Thoracic aorta (tissue), 2 donors: ENCODE results near the gene TTC12. TPM values are rescaled to one million over a fixed set of nuclear protein-coding genes. Genes with fewer than 3 reads are reported as not detected.

Experiments
- ATAC-seq: fragments of 150-250 bp; one replicate; pipeline ENCODE4 v1.8.0; 2017; ENCODE audit warnings: low read depth; ENCODE audit not compliant: insufficient number of reproducible peaks, low FRiP score
- DNase-seq: peaks from one replicate; pipeline ENCODE4 v3.0.0-alpha.2; 2020; ENCODE audit warnings: low spot score
- H3K27ac ChIP-seq, 2 donors: fragments of 200-600 bp; sonication (generic); 1 replicate in 1 of 2; 2 replicates in 1 of 2; pipeline ENCODE4 v1.5.1; 2016; ENCODE audit warnings: mild to moderate bottlenecking in 2 of 2, moderate library complexity in 2 of 2
- H3K27me3 ChIP-seq: fragments of 200-600 bp; sonication (generic); replicated peaks from 2 replicates; pipeline ENCODE4 v1.6.0; 2016; ENCODE audit warnings: mild to moderate bottlenecking; ENCODE audit not compliant: insufficient read depth
- H3K36me3 ChIP-seq: fragments of 200-600 bp; sonication (generic); one replicate; pipeline ENCODE4 v1.5.1; 2016
- H3K4me1 ChIP-seq, 2 donors: fragments of 200-600 bp; sonication (generic); 1 replicate in 1 of 2; 2 replicates in 1 of 2; pipeline versions ENCODE4 v1.5.1 to v1.6.0; 2016; ENCODE audit warnings: low read depth in 2 of 2, mild to moderate bottlenecking in 1 of 2; ENCODE audit not compliant: control insufficient read depth in 1 of 2
- H3K4me3 ChIP-seq: fragments of 200-600 bp; sonication (generic); 2 replicates; pipeline ENCODE4 v1.5.1; 2016; ENCODE audit warnings: mild to moderate bottlenecking
- H3K9me3 ChIP-seq: fragments of 200-600 bp; sonication (generic); 2 replicates; pipeline ENCODE4 v1.5.1; 2016
- CTCF ChIP-seq: fragments of 200-600 bp; sonication (generic); IDR thresholded peaks from one replicate; pipeline ENCODE4 v1.5.1; 2019; ENCODE audit warnings: antibody characterized with exemption
- total RNA-seq, 2 donors: library from RNA; depleted of rRNA; stranded (reverse); fragments of >200 nt; gene quantifications; one replicate each; pipeline versions ENCODE4 v1.1.0 to v1.2.3, GENCODE V29; 2016

The TTC12 gene
- total RNA-seq, 2 donors from 2014 or later = 15.2 to 21.9 TPM

- Histone ChIP-seq H3K4me1 (no peaks in the 10 kb centered on the region), H3K4me3 (no peak overlapping the region), H3K36me3 (peaks cover 14% of the 10 kb centered on the region), H3K9me3 (no peaks in the 10 kb centered on the region), H3K27ac (no peak overlapping the region), H3K27me3 (no peaks in the 10 kb centered on the region)
- no peak for TF ChIP-seq CTCF
- ATAC-seq (no peak), DNase-seq (no peak)
Observed at GRCh38 chr11:113322158-113322557, 7.8 kb downstream of the TTC12 start.

GRCh38 chr11:113324250-113324649 is 9.9 kb downstream of the TTC12 start:
- no peak overlapping the region for H3K27ac ChIP-seq
- H3K9me3 ChIP-seq = no peaks in the 10 kb centered on the region
- no peak overlapping the region for H3K4me3 ChIP-seq
- H3K4me1 ChIP-seq = no peaks in the 10 kb centered on the region
- peaks cover 21% of the 10 kb centered on the region for H3K36me3 ChIP-seq
- TF ChIP-seq CTCF = no peak
- DNase-seq (no peak), ATAC-seq (no peak)
- H3K27me3 ChIP-seq = no peaks in the 10 kb centered on the region

- TF ChIP-seq CTCF = no peak
- Histone ChIP-seq H3K27me3 (no peaks in the 10 kb centered on the region), H3K36me3 (peaks cover 35% of the 10 kb centered on the region), H3K4me1 (no peaks in the 10 kb centered on the region), H3K4me3 (no peak overlapping the region), H3K27ac (no peak overlapping the region), H3K9me3 (no peaks in the 10 kb centered on the region)
- no peak for DNase-seq
- no peak for ATAC-seq
Observed at GRCh38 chr11:113329725-113330124, 15.3 kb downstream of the TTC12 start.

- peaks cover 40% of the 10 kb centered on the region for H3K36me3 ChIP-seq
- no peak overlapping the region for H3K27ac ChIP-seq
- DNase-seq = no peak
- H3K4me1 ChIP-seq = no peaks in the 10 kb centered on the region
- H3K4me3 ChIP-seq = no peak overlapping the region
- no peaks in the 10 kb centered on the region for H3K9me3 ChIP-seq
- TF ChIP-seq CTCF = no peak
- H3K27me3 ChIP-seq = no peaks in the 10 kb centered on the region
- no peak for ATAC-seq
Observed at GRCh38 chr11:113331441-113331840, 17.1 kb downstream of the TTC12 start.

- Histone ChIP-seq H3K27ac (no peak overlapping the region), H3K4me1 (no peaks in the 10 kb centered on the region), H3K36me3 (peaks cover 41% of the 10 kb centered on the region), H3K4me3 (no peak overlapping the region), H3K9me3 (no peaks in the 10 kb centered on the region), H3K27me3 (no peaks in the 10 kb centered on the region)
- ATAC-seq (no peak), DNase-seq (no peak)
- no peak for TF ChIP-seq CTCF
Observed at GRCh38 chr11:113332023-113332422, 17.6 kb downstream of the TTC12 start.
